Measurements from ENCODE around the gene PEX10.

DNA sequence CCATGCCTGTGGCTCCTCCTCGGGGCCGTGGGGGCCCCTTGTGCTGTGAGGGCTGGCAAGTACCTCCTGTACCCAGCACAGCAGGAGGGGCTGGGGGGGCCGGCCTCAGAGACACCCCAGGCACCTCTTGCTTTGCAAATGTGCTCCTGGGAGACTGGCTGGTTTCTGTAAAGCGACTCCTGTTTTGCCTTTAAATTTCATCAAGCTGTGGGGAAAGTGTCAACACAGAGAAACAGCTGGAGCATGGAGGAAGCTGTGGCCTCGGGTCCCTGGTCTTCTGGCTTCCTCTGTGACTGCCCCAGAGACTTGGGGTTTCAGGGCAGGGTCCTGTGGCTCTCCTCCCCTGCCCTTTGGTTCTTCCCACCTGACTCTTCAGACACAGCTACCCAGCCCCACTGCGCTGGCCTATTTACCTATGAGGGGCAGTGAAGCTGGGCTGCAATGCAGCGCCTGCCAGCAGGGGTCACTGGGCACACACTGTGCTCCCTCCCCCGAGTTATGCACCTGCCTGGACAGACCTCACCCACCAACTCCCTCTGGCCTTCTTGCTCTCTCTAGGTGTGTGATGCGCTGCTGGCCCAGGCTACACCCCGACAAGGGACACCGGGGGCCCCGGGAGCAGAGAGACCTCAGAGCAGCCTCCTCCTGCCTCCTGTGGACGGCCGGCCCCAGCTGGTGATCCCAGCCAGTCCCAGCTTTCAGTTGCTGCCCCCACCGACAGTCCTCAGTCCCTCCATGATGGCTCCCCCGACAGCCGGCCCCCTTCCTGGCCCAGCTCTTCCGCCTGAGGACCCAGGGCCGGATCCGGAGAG is 17.6 kb upstream of the PEX10 start:
- TF ChIP-seq TAF1 (IDR thresholded peaks at IDR 0.05; ENCODE audit: low read depth, low read length), result no peak
- no peak for TF ChIP-seq POLR2A (IDR thresholded peaks at IDR 0.05; ENCODE audit: control extremely low read depth in 1 of 2, low read depth in 2 of 2, low read length in 2 of 2)
- no peak for TF ChIP-seq YY1 (IDR thresholded peaks at IDR 0.05; ENCODE audit: low read depth, low read length)
- TF ChIP-seq, protein P1, sequence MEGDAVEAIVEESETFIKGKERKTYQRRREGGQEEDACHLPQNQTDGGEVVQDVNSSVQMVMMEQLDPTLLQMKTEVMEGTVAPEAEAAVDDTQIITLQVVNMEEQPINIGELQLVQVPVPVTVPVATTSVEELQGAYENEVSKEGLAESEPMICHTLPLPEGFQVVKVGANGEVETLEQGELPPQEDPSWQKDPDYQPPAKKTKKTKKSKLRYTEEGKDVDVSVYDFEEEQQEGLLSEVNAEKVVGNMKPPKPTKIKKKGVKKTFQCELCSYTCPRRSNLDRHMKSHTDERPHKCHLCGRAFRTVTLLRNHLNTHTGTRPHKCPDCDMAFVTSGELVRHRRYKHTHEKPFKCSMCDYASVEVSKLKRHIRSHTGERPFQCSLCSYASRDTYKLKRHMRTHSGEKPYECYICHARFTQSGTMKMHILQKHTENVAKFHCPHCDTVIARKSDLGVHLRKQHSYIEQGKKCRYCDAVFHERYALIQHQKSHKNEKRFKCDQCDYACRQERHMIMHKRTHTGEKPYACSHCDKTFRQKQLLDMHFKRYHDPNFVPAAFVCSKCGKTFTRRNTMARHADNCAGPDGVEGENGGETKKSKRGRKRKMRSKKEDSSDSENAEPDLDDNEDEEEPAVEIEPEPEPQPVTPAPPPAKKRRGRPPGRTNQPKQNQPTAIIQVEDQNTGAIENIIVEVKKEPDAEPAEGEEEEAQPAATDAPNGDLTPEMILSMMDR (IDR thresholded peaks at IDR 0.05; ENCODE audit: control extremely low read depth in 1 of 3, insufficient read depth in 1 of 3, low read depth in 1 of 3, low read length in 3 of 3), result peak in 2 of 3 experiments; percentile 44 to 69; a peak in 3 of 4 replicates
- no peak for TF ChIP-seq GABPA (IDR thresholded peaks at IDR 0.05; ENCODE audit: borderline replicate concordance, insufficient read depth, low read length)

Data from H1 (cell line).